Stimulated activated CD4-positive, alpha-beta T cell treated with anti-CD3 and anti-CD28 coated beads, Interleukin-4, amount 100 ng/mL, for 24 hours (primary cell): Measurements from ENCODE around the gene OGG1.

ENCODE experiments used
- DNase-seq: peaks from one replicate; pipeline ENCODE4 v3.0.0-alpha.2; 2020

OGG1 gene

GRCh38 chr3:9729419-9729818 lies 20.3 kb upstream of the OGG1 start:
- no peak for DNase-seq

GRCh38 chr3:9730657-9731205 lies 19.0 kb upstream of the OGG1 start:
- DNase-seq, result no peak

GRCh38 chr3:9731206-9732079 lies 18.3 kb upstream of the OGG1 start, which contains the start of gene BRPF1:
Gene BRPF1, plus strand, starts transcription at chr3:9731735. Its CDS starts 2,406 bp downstream, at chr3:9734141.
- DNase-seq, result peak; percentile 99

GRCh38 chr3:9732080-9732739 lies 17.5 kb upstream of the OGG1 start:
- peak; percentile 37 for DNase-seq

- no peak for DNase-seq
Observed at GRCh38 chr3:9732740-9733115, 17.0 kb upstream of the OGG1 start.

GRCh38 chr3:9736831-9737230 lies 12.9 kb upstream of the OGG1 start:
- no peak for DNase-seq

- no peak for DNase-seq
Observed at GRCh38 chr3:9739181-9739580, 10.6 kb upstream of the OGG1 start.

GRCh38 chr3:9742560-9742959 lies 7.2 kb upstream of the OGG1 start:
- no peak for DNase-seq

- DNase-seq, result no peak
Observed at GRCh38 chr3:9743548-9743947, 6.2 kb upstream of the OGG1 start.

- no peak for DNase-seq
Observed at GRCh38 chr3:9744162-9744561, 5.6 kb upstream of the OGG1 start.

GRCh38 chr3:9745521-9745920 lies 4.2 kb upstream of the OGG1 start:
- no peak for DNase-seq

- DNase-seq, result no peak
Observed at GRCh38 chr3:9746330-9746729, 3.4 kb upstream of the OGG1 start.

- no peak for DNase-seq
Observed at GRCh38 chr3:9747267-9747666, 2.5 kb upstream of the OGG1 start.

- no peak for DNase-seq
Observed at GRCh38 chr3:9748031-9748430, 1.7 kb upstream of the OGG1 start.

GRCh38 chr3:9749296-9749644 lies 482 bp upstream of the OGG1 start:
- no peak for DNase-seq

GRCh38 chr3:9750556-9751411 lies 1.0 kb downstream of the OGG1 start:
- no peak for DNase-seq

GRCh38 chr3:9754678-9755077 lies 4.9 kb downstream of the OGG1 start:
- DNase-seq, result no peak

- DNase-seq, result no peak
Observed at GRCh38 chr3:9757427-9757826, 7.7 kb downstream of the OGG1 start.

GRCh38 chr3:9760779-9761505 lies 11.2 kb downstream of the OGG1 start:
- no peak for DNase-seq

GRCh38 chr3:9761919-9762318 lies 12.2 kb downstream of the OGG1 start:
- no peak for DNase-seq

- DNase-seq, result no peak
Observed at GRCh38 chr3:9762871-9763270, 13.1 kb downstream of the OGG1 start.

GRCh38 chr3:9765865-9766264 lies 16.1 kb downstream of the OGG1 start:
- no peak for DNase-seq

GRCh38 chr3:9767418-9767817 lies 17.7 kb downstream of the OGG1 start:
- no peak for DNase-seq
